Measurements from ENCODE around the gene MAP3K14.

Gene MAP3K14

DNA sequence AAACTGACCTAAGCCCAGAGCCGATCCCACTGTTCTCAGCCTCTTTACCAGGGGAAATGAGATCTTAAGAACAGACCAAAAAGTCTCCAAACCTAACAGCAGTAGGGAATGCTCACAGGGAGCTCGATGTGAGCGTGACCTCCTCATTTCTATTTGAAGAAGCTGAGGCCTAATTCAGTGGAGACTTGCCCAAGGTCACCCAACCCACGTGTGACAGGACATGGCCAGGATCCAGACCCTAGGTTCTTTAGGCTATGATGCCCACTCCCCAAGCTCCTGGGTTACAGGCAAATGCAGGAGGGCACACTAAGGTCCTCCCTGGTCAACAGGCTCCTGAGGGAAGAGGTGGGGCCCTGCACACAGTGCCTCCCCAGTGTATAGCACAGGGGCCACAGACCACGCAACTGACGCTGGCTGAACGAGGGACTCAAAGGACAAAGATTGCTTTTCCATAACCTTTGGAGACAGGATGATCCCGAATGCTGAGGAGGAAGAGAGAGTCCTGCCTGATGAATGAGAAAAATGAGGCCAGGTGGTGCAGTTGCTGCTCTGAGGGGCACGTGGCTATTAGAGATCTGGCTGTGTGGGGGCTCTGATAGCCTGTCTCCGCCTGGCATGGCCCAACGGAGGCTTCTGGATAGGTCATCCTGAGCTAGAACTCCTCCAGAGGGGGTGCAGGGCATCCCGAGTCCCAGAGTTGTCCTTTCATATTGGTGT, 24.0 kb downstream of the MAP3K14 start:
- Histone ChIP-seq H3K79me2 (ENCODE audit: insufficient read depth, low read length) (peaks cover 11% of the 10 kb centered on the region; the same call in 1 of the 2 replicates), H2AFZ (ENCODE audit: low read depth, low read length, severe bottlenecking) (no peak overlapping the region), H3K36me3 (ENCODE audit: low read length) (no peaks in the 10 kb centered on the region), H3K27ac (ENCODE audit: low read depth, low read length) (no peak overlapping the region), H3K4me3 (ENCODE audit: insufficient read depth, low read length, poor library complexity, severe bottlenecking) (no peak overlapping the region), H3K9me2 (replicated peaks; ENCODE audit: insufficient read depth, low read length) (no peaks in the 10 kb centered on the region), H3K27me3 (ENCODE audit: low read length) (no peaks in the 10 kb centered on the region), H3F3A (ENCODE audit: insufficient read depth) (no peaks in the 10 kb centered on the region), H3K9ac (ENCODE audit: low read length) (no peak overlapping the region), H4K20me1 (ENCODE audit: low read depth, low read length) (no peaks in the 10 kb centered on the region; the same call in 1 of the 2 replicates), H3K4me2 (ENCODE audit: low read depth, low read length, poor library complexity, severe bottlenecking) (no peak overlapping the region), H3K9me3 (ENCODE audit: insufficient read depth, low read length) (no peaks in the 10 kb centered on the region)
- no peak for TF ChIP-seq EZH2phosphoT487 (conservative IDR thresholded peaks at IDR 0.05; ENCODE audit: low read length)
- TF ChIP-seq, protein P1, sequence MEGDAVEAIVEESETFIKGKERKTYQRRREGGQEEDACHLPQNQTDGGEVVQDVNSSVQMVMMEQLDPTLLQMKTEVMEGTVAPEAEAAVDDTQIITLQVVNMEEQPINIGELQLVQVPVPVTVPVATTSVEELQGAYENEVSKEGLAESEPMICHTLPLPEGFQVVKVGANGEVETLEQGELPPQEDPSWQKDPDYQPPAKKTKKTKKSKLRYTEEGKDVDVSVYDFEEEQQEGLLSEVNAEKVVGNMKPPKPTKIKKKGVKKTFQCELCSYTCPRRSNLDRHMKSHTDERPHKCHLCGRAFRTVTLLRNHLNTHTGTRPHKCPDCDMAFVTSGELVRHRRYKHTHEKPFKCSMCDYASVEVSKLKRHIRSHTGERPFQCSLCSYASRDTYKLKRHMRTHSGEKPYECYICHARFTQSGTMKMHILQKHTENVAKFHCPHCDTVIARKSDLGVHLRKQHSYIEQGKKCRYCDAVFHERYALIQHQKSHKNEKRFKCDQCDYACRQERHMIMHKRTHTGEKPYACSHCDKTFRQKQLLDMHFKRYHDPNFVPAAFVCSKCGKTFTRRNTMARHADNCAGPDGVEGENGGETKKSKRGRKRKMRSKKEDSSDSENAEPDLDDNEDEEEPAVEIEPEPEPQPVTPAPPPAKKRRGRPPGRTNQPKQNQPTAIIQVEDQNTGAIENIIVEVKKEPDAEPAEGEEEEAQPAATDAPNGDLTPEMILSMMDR (IDR thresholded peaks at IDR 0.05; ENCODE audit: insufficient read depth, low read length, poor library complexity, severe bottlenecking), result no peak

DNA sequence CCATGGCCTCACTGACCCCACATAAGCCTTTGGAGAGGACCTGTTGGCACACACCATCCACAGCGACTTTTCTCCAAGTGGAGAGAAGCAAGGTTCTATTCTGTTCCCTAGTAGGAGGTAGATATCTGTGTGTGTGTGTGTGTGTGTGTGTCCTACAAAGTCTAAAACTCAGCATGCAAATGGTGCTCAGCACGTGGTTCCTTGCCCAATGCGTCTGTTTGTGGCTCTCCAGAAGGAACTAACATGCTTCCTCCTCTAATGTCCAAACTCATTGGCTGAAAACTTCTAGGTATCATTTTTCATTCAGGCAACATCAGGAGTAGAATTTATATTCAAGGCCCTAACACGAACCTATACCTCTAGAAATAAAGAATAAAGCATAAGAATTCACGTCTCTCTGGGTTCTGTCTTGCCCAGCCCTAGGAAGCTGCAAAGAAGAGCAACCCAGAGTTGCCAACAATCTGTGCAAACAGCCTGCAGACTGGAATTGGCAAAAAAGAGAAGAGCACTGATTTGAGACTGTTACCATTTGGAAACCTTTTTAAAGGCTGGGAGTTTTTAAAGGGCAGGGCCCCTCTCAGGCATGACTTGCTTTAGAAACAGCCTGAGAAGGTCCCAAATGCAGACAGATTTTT, 25.5 kb downstream of the MAP3K14 start:
- Histone ChIP-seq H3K79me2 (ENCODE audit: insufficient read depth, low read length) (peaks cover 4% of the 10 kb centered on the region; the same call in 1 of the 2 replicates), H3K36me3 (ENCODE audit: low read length) (no peaks in the 10 kb centered on the region), H3K9ac (ENCODE audit: low read length) (no peak overlapping the region), H3K27ac (ENCODE audit: low read depth, low read length) (no peak overlapping the region), H3K9me2 (replicated peaks; ENCODE audit: insufficient read depth, low read length) (no peaks in the 10 kb centered on the region), H4K20me1 (ENCODE audit: low read depth, low read length) (no peaks in the 10 kb centered on the region; the same call in 1 of the 2 replicates), H3K27me3 (ENCODE audit: low read length) (no peaks in the 10 kb centered on the region), H3K9me3 (ENCODE audit: insufficient read depth, low read length) (no peaks in the 10 kb centered on the region), H2AFZ (ENCODE audit: low read depth, low read length, severe bottlenecking) (no peak overlapping the region), H3K4me3 (ENCODE audit: insufficient read depth, low read length, poor library complexity, severe bottlenecking) (no peak overlapping the region), H3F3A (ENCODE audit: insufficient read depth) (no peaks in the 10 kb centered on the region), H3K4me2 (ENCODE audit: low read depth, low read length, poor library complexity, severe bottlenecking) (no peak overlapping the region)
- TF ChIP-seq, protein P1 (IDR thresholded peaks at IDR 0.05; ENCODE audit: insufficient read depth, low read length, poor library complexity, severe bottlenecking), result no peak
- TF ChIP-seq EZH2phosphoT487 (conservative IDR thresholded peaks at IDR 0.05; ENCODE audit: low read length), result no peak

DNA sequence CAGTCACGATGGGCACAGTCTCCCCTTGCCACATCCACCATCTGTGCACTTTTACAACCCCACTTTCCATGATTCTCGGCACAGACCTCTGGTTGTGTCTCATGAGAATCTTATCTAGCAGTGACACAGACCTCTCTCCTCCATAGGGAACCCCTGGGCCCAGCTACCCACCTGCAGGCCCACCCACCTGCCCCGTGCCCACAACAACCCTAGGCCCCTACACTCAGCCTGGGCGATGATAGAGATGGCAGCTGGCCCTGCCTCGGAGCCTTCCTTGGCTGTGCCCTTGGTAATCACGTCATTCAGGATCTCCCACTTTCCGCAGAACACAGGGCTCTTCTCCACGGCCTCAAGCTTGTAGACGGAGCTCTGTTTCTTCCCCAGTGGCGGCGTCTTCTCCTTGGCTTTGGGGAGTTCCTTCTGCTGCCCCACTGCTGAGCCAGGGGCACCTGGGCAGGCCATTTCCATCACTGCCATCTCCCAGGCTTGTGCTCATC, 26.5 kb downstream of the MAP3K14 start:
- Histone ChIP-seq H3K79me2 (ENCODE audit: insufficient read depth, low read length) (peaks cover 4% of the 10 kb centered on the region; the same call in 1 of the 2 replicates), H4K20me1 (ENCODE audit: low read depth, low read length) (no peaks in the 10 kb centered on the region; the same call in 1 of the 2 replicates), H3K36me3 (ENCODE audit: low read length) (no peaks in the 10 kb centered on the region), H3K27ac (ENCODE audit: low read depth, low read length) (no peak overlapping the region), H3K9ac (ENCODE audit: low read length) (no peak overlapping the region), H2AFZ (ENCODE audit: low read depth, low read length, severe bottlenecking) (no peak overlapping the region), H3F3A (ENCODE audit: insufficient read depth) (no peaks in the 10 kb centered on the region), H3K9me2 (replicated peaks; ENCODE audit: insufficient read depth, low read length) (no peaks in the 10 kb centered on the region), H3K27me3 (ENCODE audit: low read length) (no peaks in the 10 kb centered on the region), H3K4me3 (ENCODE audit: insufficient read depth, low read length, poor library complexity, severe bottlenecking) (no peak overlapping the region), H3K9me3 (ENCODE audit: insufficient read depth, low read length) (no peaks in the 10 kb centered on the region), H3K4me2 (ENCODE audit: low read depth, low read length, poor library complexity, severe bottlenecking) (no peak overlapping the region)
- TF ChIP-seq, protein P1 (IDR thresholded peaks at IDR 0.05; ENCODE audit: insufficient read depth, low read length, poor library complexity, severe bottlenecking), result no peak
- no peak for TF ChIP-seq EZH2phosphoT487 (conservative IDR thresholded peaks at IDR 0.05; ENCODE audit: low read length)
